BE2C (cell line): ENCODE measurements around the gene MERTK.

Experiments
- DNase-seq: peaks from one replicate; pipeline ENCODE4 v3.0.0-alpha.2; 2020
- H3K27me3 ChIP-seq: fragments of 250-450 bp; sonication (Bioruptor Pico); 2 replicates; pipeline ENCODE4 v1.5.1; 2020; ENCODE audit warnings: mild to moderate bottlenecking
- H3K36me3 ChIP-seq: fragments of 250-450 bp; sonication (Bioruptor Pico); 2 replicates; pipeline ENCODE4 v1.5.1; 2020; ENCODE audit warnings: mild to moderate bottlenecking
- H3K4me1 ChIP-seq: fragments of 250-450 bp; sonication (Bioruptor Pico); 2 replicates; pipeline ENCODE4 v1.5.1; 2020
- H3K4me3 ChIP-seq: 2 replicates; pipeline ENCODE4 v1.5.1; 2011; ENCODE audit warnings: low read depth, low read length
- H3K9me3 ChIP-seq: fragments of 250-450 bp; sonication (Bioruptor Pico); 2 replicates; pipeline ENCODE4 v1.5.1; 2020
- TF ChIP-seq, protein P1 (sequence below): IDR thresholded peaks from 2 replicates; pipeline ENCODE4 v1.5.1; 2012; ENCODE audit warnings: mild to moderate bottlenecking, low read depth, low read length

Gene MERTK

DNA sequence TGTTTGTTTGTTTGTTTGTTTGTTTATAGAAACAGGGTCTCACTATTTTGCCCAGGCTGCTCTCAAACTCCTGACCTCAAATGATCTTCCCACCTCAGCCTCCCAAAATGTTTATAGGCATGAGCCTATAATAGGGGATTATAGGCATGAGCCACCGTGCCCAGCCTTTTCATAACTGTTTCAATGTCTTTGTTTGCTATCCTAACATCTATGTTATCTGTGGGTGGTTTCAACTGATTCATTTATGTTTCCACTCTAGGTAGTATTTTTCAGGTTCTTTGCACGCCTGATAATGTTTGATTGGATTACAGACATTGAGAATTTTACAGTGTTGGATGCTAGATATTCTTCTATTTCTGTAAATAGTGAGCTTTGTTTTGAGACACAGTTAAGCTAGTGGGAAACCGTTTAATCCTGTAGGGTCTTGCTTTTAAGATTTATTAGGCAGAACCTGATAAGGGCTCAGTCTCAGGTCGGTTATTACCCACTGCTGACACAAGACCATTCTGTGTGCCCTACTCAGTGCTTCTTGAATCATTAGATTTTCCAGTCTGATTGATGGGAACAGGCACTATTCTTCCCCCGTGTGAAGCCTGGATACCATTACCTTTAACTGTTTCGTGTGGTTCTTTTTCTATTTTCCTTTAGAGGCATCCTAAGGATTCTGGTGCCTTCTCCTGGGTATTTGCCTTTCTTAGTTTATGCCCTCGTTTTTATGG lies 80.2 kb downstream of the MERTK start:
- no peaks in the 10 kb centered on the region for H3K27me3 ChIP-seq
- H3K36me3 ChIP-seq, result no peaks in the 10 kb centered on the region
- TF ChIP-seq, protein P1, sequence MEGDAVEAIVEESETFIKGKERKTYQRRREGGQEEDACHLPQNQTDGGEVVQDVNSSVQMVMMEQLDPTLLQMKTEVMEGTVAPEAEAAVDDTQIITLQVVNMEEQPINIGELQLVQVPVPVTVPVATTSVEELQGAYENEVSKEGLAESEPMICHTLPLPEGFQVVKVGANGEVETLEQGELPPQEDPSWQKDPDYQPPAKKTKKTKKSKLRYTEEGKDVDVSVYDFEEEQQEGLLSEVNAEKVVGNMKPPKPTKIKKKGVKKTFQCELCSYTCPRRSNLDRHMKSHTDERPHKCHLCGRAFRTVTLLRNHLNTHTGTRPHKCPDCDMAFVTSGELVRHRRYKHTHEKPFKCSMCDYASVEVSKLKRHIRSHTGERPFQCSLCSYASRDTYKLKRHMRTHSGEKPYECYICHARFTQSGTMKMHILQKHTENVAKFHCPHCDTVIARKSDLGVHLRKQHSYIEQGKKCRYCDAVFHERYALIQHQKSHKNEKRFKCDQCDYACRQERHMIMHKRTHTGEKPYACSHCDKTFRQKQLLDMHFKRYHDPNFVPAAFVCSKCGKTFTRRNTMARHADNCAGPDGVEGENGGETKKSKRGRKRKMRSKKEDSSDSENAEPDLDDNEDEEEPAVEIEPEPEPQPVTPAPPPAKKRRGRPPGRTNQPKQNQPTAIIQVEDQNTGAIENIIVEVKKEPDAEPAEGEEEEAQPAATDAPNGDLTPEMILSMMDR, result no peak
- no peaks in the 10 kb centered on the region for H3K9me3 ChIP-seq
- no peak for DNase-seq
- H3K4me1 ChIP-seq, result no peaks in the 10 kb centered on the region
- no peak overlapping the region for H3K4me3 ChIP-seq

DNA sequence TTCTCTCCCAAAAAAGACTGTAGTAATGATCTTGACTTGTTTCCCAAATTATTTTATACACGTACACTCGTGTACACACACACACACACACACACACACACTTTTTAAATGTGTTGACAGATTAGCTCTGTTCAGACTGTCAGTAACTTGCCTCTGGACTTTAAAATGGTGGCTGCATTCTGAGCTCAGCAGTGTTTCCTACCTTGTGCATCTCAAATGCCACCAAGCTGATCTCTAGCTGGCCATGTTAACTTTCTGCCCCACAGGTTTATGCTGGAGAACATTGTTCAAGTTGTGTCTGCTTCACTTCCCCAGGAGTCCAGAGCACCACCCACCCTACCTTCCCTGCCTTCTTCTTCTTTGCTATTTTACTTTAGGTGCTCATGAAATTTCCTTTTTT lies 83.3 kb downstream of the MERTK start:
- TF ChIP-seq, protein P1, result no peak
- Histone ChIP-seq H3K36me3 (no peaks in the 10 kb centered on the region), H3K27me3 (no peaks in the 10 kb centered on the region), H3K4me3 (no peak overlapping the region), H3K9me3 (no peaks in the 10 kb centered on the region), H3K4me1 (no peaks in the 10 kb centered on the region)
- no peak for DNase-seq

DNA sequence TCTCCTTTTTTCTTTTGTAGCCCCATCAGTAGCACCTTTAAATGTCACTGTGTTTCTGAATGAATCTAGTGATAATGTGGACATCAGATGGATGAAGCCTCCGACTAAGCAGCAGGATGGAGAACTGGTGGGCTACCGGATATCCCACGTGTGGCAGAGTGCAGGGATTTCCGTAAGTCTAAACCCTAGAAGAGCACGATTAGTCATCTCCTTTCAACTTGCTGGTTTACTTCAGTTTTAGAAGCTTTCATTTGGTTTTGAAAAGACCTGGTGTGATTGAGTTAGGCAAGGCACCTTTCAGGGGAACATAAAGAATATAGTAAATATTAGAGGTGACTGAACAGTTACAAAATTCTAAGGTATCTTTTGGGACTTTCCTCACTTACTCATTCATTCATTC lies 84.4 kb downstream of the MERTK start:
- no peak for DNase-seq
- TF ChIP-seq, protein P1, result no peak
- no peaks in the 10 kb centered on the region for H3K36me3 ChIP-seq
- no peaks in the 10 kb centered on the region for H3K27me3 ChIP-seq
- no peak overlapping the region for H3K4me3 ChIP-seq
- no peaks in the 10 kb centered on the region for H3K9me3 ChIP-seq
- H3K4me1 ChIP-seq, result no peaks in the 10 kb centered on the region

DNA sequence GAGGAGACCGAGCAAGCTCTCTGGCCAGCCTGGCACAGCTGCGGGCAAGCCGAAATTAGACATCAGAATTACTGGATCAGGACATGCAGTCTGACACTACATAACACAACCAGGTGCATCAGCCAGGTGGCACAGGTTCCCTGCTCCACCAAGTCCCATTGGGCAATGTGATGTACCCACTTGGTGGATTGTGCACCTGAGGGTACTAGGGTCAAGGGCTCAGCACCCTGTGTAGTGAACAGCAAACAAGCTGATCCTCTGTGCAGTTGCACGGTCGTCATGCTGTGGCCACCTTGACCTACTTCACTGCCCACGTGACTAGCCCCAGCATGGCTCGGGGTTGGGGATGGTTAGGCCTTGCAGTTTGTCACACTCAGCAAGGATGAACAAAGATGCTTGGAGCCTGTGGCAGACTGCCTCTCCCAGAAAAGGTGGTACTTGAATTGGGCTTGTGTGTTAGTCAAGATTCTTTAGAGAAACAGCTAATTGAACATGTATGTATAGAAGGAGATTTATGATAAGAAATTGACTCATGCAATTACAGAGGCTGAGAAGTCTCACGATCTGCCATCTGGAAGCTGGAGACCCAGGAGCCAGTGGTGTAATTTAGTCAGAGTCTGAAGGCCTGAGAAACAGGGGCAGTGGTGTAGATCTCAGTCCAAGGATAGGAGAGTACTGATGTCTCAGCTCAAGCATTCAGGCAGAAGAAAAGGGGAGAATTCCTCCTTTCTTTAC lies 85.2 kb downstream of the MERTK start:
- Histone ChIP-seq H3K36me3 (no peaks in the 10 kb centered on the region), H3K4me3 (no peak overlapping the region), H3K4me1 (no peaks in the 10 kb centered on the region), H3K27me3 (no peaks in the 10 kb centered on the region), H3K9me3 (no peaks in the 10 kb centered on the region)
- no peak for DNase-seq
- TF ChIP-seq, protein P1, result no peak

DNA sequence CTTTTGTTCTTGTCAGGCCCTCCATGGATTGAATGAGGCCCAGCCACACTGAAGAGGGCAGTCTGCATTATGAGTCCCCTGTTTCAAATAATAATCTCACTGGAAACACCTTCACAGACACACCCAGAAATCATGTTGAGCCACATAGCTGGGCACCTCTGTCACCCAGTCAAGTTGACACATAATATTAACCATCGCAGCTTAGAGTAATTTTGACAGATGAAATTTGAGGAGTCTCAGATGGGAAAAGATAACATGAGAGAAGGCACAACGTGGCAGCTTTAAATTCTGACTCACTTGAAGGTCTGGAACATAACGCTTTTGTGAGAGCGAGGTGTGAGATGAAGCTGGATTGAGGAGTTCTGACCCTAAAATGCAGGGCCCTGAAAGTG lies 85.8 kb downstream of the MERTK start:
- TF ChIP-seq, protein P1, result no peak
- no peak for DNase-seq
- Histone ChIP-seq H3K27me3 (no peaks in the 10 kb centered on the region), H3K4me1 (no peaks in the 10 kb centered on the region), H3K4me3 (no peak overlapping the region), H3K9me3 (no peaks in the 10 kb centered on the region), H3K36me3 (no peaks in the 10 kb centered on the region)

DNA sequence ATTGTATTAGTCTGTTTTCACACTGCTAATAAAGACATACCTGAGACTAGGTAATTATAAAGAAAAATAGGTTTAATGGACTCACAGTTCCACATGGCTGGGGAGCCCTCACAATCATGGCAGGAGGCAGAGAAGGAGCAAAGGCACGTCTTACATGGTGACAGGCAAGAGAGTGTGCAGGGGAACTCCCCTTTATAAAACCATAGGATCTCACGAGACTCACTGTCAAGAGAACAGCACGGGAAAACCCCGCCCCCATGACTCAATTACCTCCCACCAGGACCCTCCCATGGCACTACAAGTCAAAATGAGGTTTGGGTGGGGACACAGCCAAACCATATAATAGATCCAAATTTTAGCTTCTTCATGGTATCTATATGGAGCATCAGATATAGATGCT lies 87.1 kb downstream of the MERTK start:
- no peaks in the 10 kb centered on the region for H3K4me1 ChIP-seq
- H3K9me3 ChIP-seq, result no peaks in the 10 kb centered on the region
- DNase-seq, result no peak
- TF ChIP-seq, protein P1, result no peak
- no peak overlapping the region for H3K4me3 ChIP-seq
- H3K36me3 ChIP-seq, result no peaks in the 10 kb centered on the region
- no peaks in the 10 kb centered on the region for H3K27me3 ChIP-seq
